ENCODE results near the gene SRSF4.
"Not testable (repeated sequence)": the region's sequence is repeated elsewhere in the genome, so short reads cannot be mapped to it uniquely, and the experiment has no call there.

SRSF4 gene

GRCh38 chr1:29119121-29119929 is 62.4 kb downstream of the SRSF4 start:
- H3K27me3 ChIP-seq (ENCODE audit: control insufficient read depth, insufficient read depth, low read length), result peaks cover 4% of the 10 kb centered on the region

GRCh38 chr1:29117381-29117780 is 64.3 kb downstream of the SRSF4 start:
- H3K27me3 ChIP-seq (ENCODE audit: control insufficient read depth, insufficient read depth, low read length), result no peaks in the 10 kb centered on the region
- H3K9ac ChIP-seq (ENCODE audit: low read length), result no peak overlapping the region
- H3K4me3 ChIP-seq (ENCODE audit: low read length), result no peak overlapping the region
- H3K27ac ChIP-seq (ENCODE audit: low read depth, low read length), result peak overlapping the region; percentile 6
- peaks cover 13% of the 10 kb centered on the region for H3K4me1 ChIP-seq (ENCODE audit: control insufficient read depth, insufficient read depth, low read length)
- H3K36me3 ChIP-seq (ENCODE audit: control insufficient read depth, insufficient read depth, low read length), result peaks cover 5% of the 10 kb centered on the region

More at GRCh38 chr1:29119121-29119929, 62.4 kb downstream of the SRSF4 start:
- peak overlapping the region; percentile 98 for H3K27ac ChIP-seq (ENCODE audit: low read depth, low read length)
- peaks cover 2% of the 10 kb centered on the region for H3K36me3 ChIP-seq (ENCODE audit: control insufficient read depth, insufficient read depth, low read length)
- H3K4me3 ChIP-seq (ENCODE audit: low read length), result no peak overlapping the region
- peaks cover 13% of the 10 kb centered on the region for H3K4me1 ChIP-seq (ENCODE audit: control insufficient read depth, insufficient read depth, low read length)
- no peak overlapping the region for H3K9ac ChIP-seq (ENCODE audit: low read length)

GRCh38 chr1:29114654-29115053 is 67.0 kb downstream of the SRSF4 start:
- Histone ChIP-seq H3K27ac (ENCODE audit: low read depth, low read length) (no peak overlapping the region), H3K4me3 (ENCODE audit: low read length) (no peak overlapping the region), H3K27me3 (ENCODE audit: control insufficient read depth, insufficient read depth, low read length) (no peaks in the 10 kb centered on the region), H3K9ac (ENCODE audit: low read length) (no peak overlapping the region), H3K36me3 (ENCODE audit: control insufficient read depth, insufficient read depth, low read length) (peaks cover 6% of the 10 kb centered on the region), H3K4me1 (ENCODE audit: control insufficient read depth, insufficient read depth, low read length) (peaks cover 7% of the 10 kb centered on the region)

GRCh38 chr1:29113413-29114117 is 68.1 kb downstream of the SRSF4 start:
- Histone ChIP-seq H3K36me3 (ENCODE audit: control insufficient read depth, insufficient read depth, low read length) (peaks cover 6% of the 10 kb centered on the region), H3K4me1 (ENCODE audit: control insufficient read depth, insufficient read depth, low read length) (peaks cover 1% of the 10 kb centered on the region), H3K4me3 (ENCODE audit: low read length) (no peak overlapping the region), H3K27me3 (ENCODE audit: control insufficient read depth, insufficient read depth, low read length) (no peaks in the 10 kb centered on the region), H3K9ac (ENCODE audit: low read length) (no peak overlapping the region), H3K27ac (ENCODE audit: low read depth, low read length) (no peak overlapping the region)

GRCh38 chr1:29112705-29113412 is 68.8 kb downstream of the SRSF4 start:
- Histone ChIP-seq H3K36me3 (ENCODE audit: control insufficient read depth, insufficient read depth, low read length) (peaks cover 6% of the 10 kb centered on the region), H3K9ac (ENCODE audit: low read length) (no peak overlapping the region), H3K27me3 (ENCODE audit: control insufficient read depth, insufficient read depth, low read length) (no peaks in the 10 kb centered on the region), H3K4me1 (ENCODE audit: control insufficient read depth, insufficient read depth, low read length) (no peaks in the 10 kb centered on the region), H3K27ac (ENCODE audit: low read depth, low read length) (no peak overlapping the region), H3K4me3 (ENCODE audit: low read length) (no peak overlapping the region)

- not testable (repeated sequence) for H3K27ac ChIP-seq (ENCODE audit: low read depth, low read length); H3K4me1 ChIP-seq (ENCODE audit: control insufficient read depth, insufficient read depth, low read length)
Measured at GRCh38 chr1:29108041-29108440, 73.7 kb downstream of the SRSF4 start.

GRCh38 chr1:29105822-29106221 is 75.9 kb downstream of the SRSF4 start:
- Histone ChIP-seq H3K27me3 (ENCODE audit: control insufficient read depth, insufficient read depth, low read length) (no peaks in the 10 kb centered on the region), H3K4me3 (ENCODE audit: low read length) (no peak overlapping the region), H3K36me3 (ENCODE audit: control insufficient read depth, insufficient read depth, low read length) (no peaks in the 10 kb centered on the region), H3K27ac (ENCODE audit: low read depth, low read length) (no peak overlapping the region), H3K4me1 (ENCODE audit: control insufficient read depth, insufficient read depth, low read length) (no peaks in the 10 kb centered on the region), H3K9ac (ENCODE audit: low read length) (no peak overlapping the region)

More at GRCh38 chr1:29108041-29108440, 73.7 kb downstream of the SRSF4 start:
- not testable (repeated sequence) for H3K9ac ChIP-seq (ENCODE audit: low read length); H3K4me3 ChIP-seq (ENCODE audit: low read length); H3K27me3 ChIP-seq (ENCODE audit: control insufficient read depth, insufficient read depth, low read length); H3K36me3 ChIP-seq (ENCODE audit: control insufficient read depth, insufficient read depth, low read length)

- H3K9ac ChIP-seq (ENCODE audit: low read length), result no peak overlapping the region
- H3K4me3 ChIP-seq (ENCODE audit: low read length), result no peak overlapping the region
- no peaks in the 10 kb centered on the region for H3K4me1 ChIP-seq (ENCODE audit: control insufficient read depth, insufficient read depth, low read length)
- no peak overlapping the region for H3K27ac ChIP-seq (ENCODE audit: low read depth, low read length)
- H3K27me3 ChIP-seq (ENCODE audit: control insufficient read depth, insufficient read depth, low read length), result no peaks in the 10 kb centered on the region
- no peaks in the 10 kb centered on the region for H3K36me3 ChIP-seq (ENCODE audit: control insufficient read depth, insufficient read depth, low read length)
Measured at GRCh38 chr1:29100487-29100886, 81.2 kb downstream of the SRSF4 start.

- no peaks in the 10 kb centered on the region for H3K36me3 ChIP-seq (ENCODE audit: control insufficient read depth, insufficient read depth, low read length)
- H3K27ac ChIP-seq (ENCODE audit: low read depth, low read length), result no peak overlapping the region
- no peaks in the 10 kb centered on the region for H3K27me3 ChIP-seq (ENCODE audit: control insufficient read depth, insufficient read depth, low read length)
- H3K9ac ChIP-seq (ENCODE audit: low read length), result no peak overlapping the region
- H3K4me1 ChIP-seq (ENCODE audit: control insufficient read depth, insufficient read depth, low read length), result no peaks in the 10 kb centered on the region
- no peak overlapping the region for H3K4me3 ChIP-seq (ENCODE audit: low read length)
Measured at GRCh38 chr1:29099286-29099685, 82.4 kb downstream of the SRSF4 start.
